SK-N-SH (cell line): ENCODE measurements around the gene ATG4B. TPM values are rescaled to one million over a fixed set of nuclear protein-coding genes. Genes with fewer than 3 reads are reported as not detected.

ENCODE experiments used
- CTCF ChIA-PET: fragments of 300-600, 350-600 bp; formaldehyde crosslinking; extraction: SDS; loops from one replicate; lab custom pipeline; 2021; lab: Yijun Ruan, JAX
- POLR2A ChIA-PET: fragments of 350-600 bp; sonication (Branson Sonifier 250); formaldehyde crosslinking; extraction: SDS; loops from one replicate; lab custom pipeline; 2020; ENCODE audit warnings: antibody characterized with exemption, inconsistent platforms; lab: Yijun Ruan, JAX
- DNase-seq: peaks from one replicate; pipeline ENCODE4 v3.0.0; 2012
- H2AFZ ChIP-seq: fragments of 200-600 bp; sonication (generic); 2 replicates; pipeline ENCODE4 v1.8.1; 2016; ENCODE audit warnings: antibody characterized with exemption, mild to moderate bottlenecking, low read depth
- H3F3A ChIP-seq: fragments of 200-600 bp; sonication (generic); replicated peaks from 2 replicates; pipeline ENCODE3; 2016; ENCODE audit warnings: antibody characterized with exemption, mild to moderate bottlenecking; ENCODE audit not compliant: insufficient read depth
- H3K27ac ChIP-seq, 2 experiments: fragments of 200-500 bp in 1 of 2; fragments of 200-600 bp in 1 of 2; sonication (Bioruptor generic) in 1 of 2; sonication (generic), shearing (Covaris generic) in 1 of 2; 2 replicates each; pipeline versions ENCODE4 v1.5.1 to v1.6.1; 2014 to 2016; ENCODE audit warnings: low read depth in 2 of 2, inconsistent platforms in 1 of 2, low read length in 1 of 2, mild to moderate bottlenecking in 1 of 2, mixed read lengths in 1 of 2
- H3K27me3 ChIP-seq: fragments of 200-600 bp; sonication (generic), shearing (Covaris generic); 2 replicates; pipeline ENCODE4 v1.6.1; 2016; ENCODE audit warnings: mixed run types; ENCODE audit not compliant: insufficient read depth
- H3K36me3 ChIP-seq, 2 experiments: fragments of 200-500 bp in 1 of 2; fragments of 200-600 bp in 1 of 2; sonication (Bioruptor generic) in 1 of 2; sonication (generic) in 1 of 2; replicated peaks in 1 of 2; 2 replicates each; pipeline versions ENCODE3 to v1.5.1; 2014 to 2016; ENCODE audit warnings: low read length in 1 of 2, mild to moderate bottlenecking in 1 of 2; ENCODE audit not compliant: insufficient read depth in 2 of 2, control insufficient read depth in 1 of 2
- H3K4me1 ChIP-seq, 2 experiments: fragments of 200-500 bp in 1 of 2; fragments of 200-600 bp in 1 of 2; sonication (Bioruptor generic) in 1 of 2; sonication (generic), shearing (Covaris generic) in 1 of 2; 2 replicates each; pipeline versions ENCODE4 v1.5.1 to v1.6.1; 2014 to 2016; ENCODE audit warnings: low read depth in 1 of 2, low read length in 1 of 2, mixed run types in 1 of 2; ENCODE audit not compliant: insufficient read depth in 2 of 2, control insufficient read depth in 1 of 2
- H3K4me2 ChIP-seq: fragments of 200-600 bp; sonication (generic), shearing (Covaris generic); 2 replicates; pipeline ENCODE4 v1.6.1; 2017; ENCODE audit warnings: mixed run types
- H3K4me3 ChIP-seq, 2 experiments: fragments of 200-500 bp in 1 of 2; fragments of 200-600 bp in 1 of 2; sonication (Bioruptor generic) in 1 of 2; sonication (generic), shearing (Covaris generic) in 1 of 2; 2 replicates each; pipeline versions ENCODE4 v1.5.1 to v1.8.1; 2014 to 2016; ENCODE audit warnings: low read depth in 2 of 2, inconsistent platforms in 1 of 2, low read length in 1 of 2, mild to moderate bottlenecking in 1 of 2, mixed read lengths in 1 of 2, moderate library complexity in 1 of 2
- H3K79me2 ChIP-seq: fragments of 200-600 bp; sonication (generic); 2 replicates; pipeline ENCODE4 v1.8.1; 2017; ENCODE audit warnings: mild to moderate bottlenecking; ENCODE audit not compliant: insufficient read depth
- H3K9ac ChIP-seq: fragments of 200-600 bp; sonication (generic); 2 replicates; pipeline ENCODE4 v1.6.1; 2017; ENCODE audit warnings: mixed run types
- H3K9me2 ChIP-seq: fragments of 200-600 bp; sonication (generic); 2 replicates; pipeline ENCODE4 v1.6.1; 2017; ENCODE audit warnings: mixed run types
- H3K9me3 ChIP-seq: fragments of 200-600 bp; sonication (generic); 2 replicates; pipeline ENCODE4 v1.6.1; 2017; ENCODE audit warnings: mixed run types, mild to moderate bottlenecking, moderate library complexity
- H4K20me1 ChIP-seq: fragments of 200-600 bp; sonication (generic); 2 replicates; pipeline ENCODE4 v1.6.1; 2017; ENCODE audit warnings: mild to moderate bottlenecking, mixed run types; ENCODE audit not compliant: insufficient read depth
- CHD2 ChIP-seq: fragments of 150-350 bp; IDR thresholded peaks from 2 replicates; pipeline ENCODE4 v1.6.1; 2018; ENCODE audit warnings: low read length; ENCODE audit not compliant: partially characterized antibody
- EP300 ChIP-seq, 2 experiments: IDR thresholded peaks; 2 replicates each; pipeline versions ENCODE4 v1.4.0 to v1.6.1; 2012; ENCODE audit warnings: borderline replicate concordance in 1 of 2, low read depth in 1 of 2, low read length in 1 of 2
- EZH2phosphoT487 ChIP-seq: fragments of 200-600 bp; sonication (generic); IDR thresholded peaks from 2 replicates; pipeline ENCODE4 v1.6.1; 2017; ENCODE audit warnings: low read depth, mixed run types, mild to moderate bottlenecking, antibody characterized with exemption, moderate library complexity, borderline replicate concordance
- FOXM1 ChIP-seq: IDR thresholded peaks from 2 replicates; pipeline ENCODE4 v1.4.0; 2012; ENCODE audit warnings: low read depth, mild to moderate bottlenecking
- GATA2 ChIP-seq: sonication (generic); formaldehyde crosslinking; IDR thresholded peaks from 2 replicates; pipeline ENCODE4 v1.5.0; 2020; ENCODE audit warnings: mild to moderate bottlenecking, missing genetic modification reagents
- IRF3 ChIP-seq: fragments of 150-350 bp; IDR thresholded peaks from 2 replicates; pipeline ENCODE4 v1.6.1; 2016; ENCODE audit warnings: mild to moderate bottlenecking, low read depth, low read length
- JUND ChIP-seq: IDR thresholded peaks from 2 replicates; pipeline ENCODE4 v1.4.0; 2012
- MXI1 ChIP-seq: IDR thresholded peaks from 2 replicates; pipeline ENCODE4 v1.6.1; 2012; ENCODE audit warnings: mild to moderate bottlenecking, low read depth, low read length, improper control_type of control experiment
- PBX3 ChIP-seq: IDR thresholded peaks from 2 replicates; pipeline ENCODE4; 2012
- POLR2AphosphoS5 ChIP-seq: IDR thresholded peaks from 2 replicates; pipeline ENCODE4 v1.6.1; 2012; ENCODE audit warnings: low read depth, low read length
- RCOR1 ChIP-seq: fragments of 150-350 bp; IDR thresholded peaks from 2 replicates; pipeline ENCODE4 v1.6.1; 2017; ENCODE audit warnings: antibody characterized with exemption, low read length
- RFX5 ChIP-seq: IDR thresholded peaks from 2 replicates; pipeline ENCODE4 v1.6.1; 2012; ENCODE audit warnings: mild to moderate bottlenecking, improper control_type of control experiment, low read length
- RXRA ChIP-seq: IDR thresholded peaks from 2 replicates; pipeline ENCODE4 v1.4.0; 2012; ENCODE audit warnings: low read depth, mild to moderate bottlenecking, borderline replicate concordance
- TAF1 ChIP-seq: IDR thresholded peaks from 2 replicates; pipeline ENCODE4 v1.6.1; 2012; ENCODE audit warnings: low read depth, mild to moderate bottlenecking, low read length, moderate library complexity, borderline replicate concordance
- TCF12 ChIP-seq: IDR thresholded peaks from 2 replicates; pipeline ENCODE4 v1.4.0; 2012
- TEAD4 ChIP-seq: IDR thresholded peaks from 2 replicates; pipeline ENCODE4 v1.4.0; 2012; ENCODE audit warnings: mild to moderate bottlenecking, borderline replicate concordance; ENCODE audit not compliant: insufficient read depth
- YY1 ChIP-seq: IDR thresholded peaks from 2 replicates; pipeline ENCODE4 v1.4.0; 2012; ENCODE audit warnings: low read depth, mild to moderate bottlenecking
- WGBS: methylation state at CpG from one replicate; pipeline ENCODE4 v1.1.6; 2017; ENCODE audit warnings: low lambda C conversion rate; 5-methylcytosine and 5-hydroxymethylcytosine counted together
- polyA plus RNA-seq, 3 experiments: library from polyadenylated mRNA; depleted of rRNA; stranded (reverse); fragments of >200 nt; gene quantifications; 2 replicates each; pipeline ENCODE4 v1.2.3, GENCODE V29; 2012
- TF ChIP-seq, protein P1 (sequence below): IDR thresholded peaks from 2 replicates; pipeline ENCODE4 v1.4.0; 2012; ENCODE audit warnings: low read depth, borderline replicate concordance
- TF ChIP-seq, protein P2 (sequence below): IDR thresholded peaks from 2 replicates; pipeline ENCODE4 v1.6.1; 2012; ENCODE audit warnings: mild to moderate bottlenecking, low read depth, low read length, moderate library complexity
- TF ChIP-seq, protein P3 (sequence below): IDR thresholded peaks from 2 replicates; pipeline ENCODE4 v1.4.0; 2012; ENCODE audit warnings: low read depth

Gene ATG4B
- polyA plus RNA-seq, 1 of the 3 experiments (the other 2 are of a cell fraction), result 107 TPM

GRCh38 chr2:241597561-241597960 lies 39.9 kb upstream of the ATG4B start:
- H3K9ac ChIP-seq, result no peak overlapping the region
- no peak for TF ChIP-seq RFX5
- TF ChIP-seq, protein P1, sequence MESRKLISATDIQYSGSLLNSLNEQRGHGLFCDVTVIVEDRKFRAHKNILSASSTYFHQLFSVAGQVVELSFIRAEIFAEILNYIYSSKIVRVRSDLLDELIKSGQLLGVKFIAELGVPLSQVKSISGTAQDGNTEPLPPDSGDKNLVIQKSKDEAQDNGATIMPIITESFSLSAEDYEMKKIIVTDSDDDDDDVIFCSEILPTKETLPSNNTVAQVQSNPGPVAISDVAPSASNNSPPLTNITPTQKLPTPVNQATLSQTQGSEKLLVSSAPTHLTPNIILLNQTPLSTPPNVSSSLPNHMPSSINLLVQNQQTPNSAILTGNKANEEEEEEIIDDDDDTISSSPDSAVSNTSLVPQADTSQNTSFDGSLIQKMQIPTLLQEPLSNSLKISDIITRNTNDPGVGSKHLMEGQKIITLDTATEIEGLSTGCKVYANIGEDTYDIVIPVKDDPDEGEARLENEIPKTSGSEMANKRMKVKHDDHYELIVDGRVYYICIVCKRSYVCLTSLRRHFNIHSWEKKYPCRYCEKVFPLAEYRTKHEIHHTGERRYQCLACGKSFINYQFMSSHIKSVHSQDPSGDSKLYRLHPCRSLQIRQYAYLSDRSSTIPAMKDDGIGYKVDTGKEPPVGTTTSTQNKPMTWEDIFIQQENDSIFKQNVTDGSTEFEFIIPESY, result no peak
- ChIA-PET POLR2A (no interaction called here), CTCF (interaction anchor here (1.1 to 2.8 kb wide), 4 partner anchors 18 to 55 kb away, joined by 4 to 10 read pairs (median 4); no protein-coding TSS in a partner anchor)
- peaks cover 15 to 33% of the 10 kb centered on the region in 2 experiments for H3K36me3 ChIP-seq
- H3K9me2 ChIP-seq, result no peaks in the 10 kb centered on the region
- H3K27me3 ChIP-seq, result no peaks in the 10 kb centered on the region
- H3K4me2 ChIP-seq, result no peak overlapping the region
- no peak overlapping the region for H2AFZ ChIP-seq
- no peak for DNase-seq
- no peaks in the 10 kb centered on the region for H4K20me1 ChIP-seq
- no peaks in the 10 kb centered on the region for H3K4me1 ChIP-seq
- no peak overlapping the region for H3K4me3 ChIP-seq
- WGBS, result 98% methylated on average over 6 of the region's 6 CpGs
- H3K27ac ChIP-seq, result no peak overlapping the region
- no peaks in the 10 kb centered on the region for H3K9me3 ChIP-seq
- H3F3A ChIP-seq, result no peaks in the 10 kb centered on the region
- H3K79me2 ChIP-seq, result no peaks in the 10 kb centered on the region; the same call in none of the 2 replicates

GRCh38 chr2:241598061-241598460 lies 39.4 kb upstream of the ATG4B start:
- H3K4me3 ChIP-seq, result no peak overlapping the region
- no peak for DNase-seq
- no peak overlapping the region for H2AFZ ChIP-seq
- H3K27me3 ChIP-seq, result no peaks in the 10 kb centered on the region
- no peaks in the 10 kb centered on the region for H3K9me2 ChIP-seq
- no peaks in the 10 kb centered on the region for H3K4me1 ChIP-seq
- H3K9ac ChIP-seq, result no peak overlapping the region
- H3K27ac ChIP-seq, result no peak overlapping the region
- CTCF ChIA-PET, result interaction anchor here (0.8 to 2.8 kb wide), 10 partner anchors 11 to 65 kb away, joined by 3 to 10 read pairs (median 4); no protein-coding TSS in a partner anchor
- no peaks in the 10 kb centered on the region for H4K20me1 ChIP-seq
- no peaks in the 10 kb centered on the region for H3K9me3 ChIP-seq
- no peaks in the 10 kb centered on the region for H3F3A ChIP-seq
- WGBS, result 97% methylated on average over 5 of the region's 5 CpGs
- no peaks in the 10 kb centered on the region; the same call in none of the 2 replicates for H3K79me2 ChIP-seq
- H3K4me2 ChIP-seq, result no peak overlapping the region
- TF ChIP-seq RCOR1, result no peak
- TF ChIP-seq JUND, result no peak
- TF ChIP-seq GATA2 (CRISPR knock-in tag), result no peak
- TF ChIP-seq, protein P2, sequence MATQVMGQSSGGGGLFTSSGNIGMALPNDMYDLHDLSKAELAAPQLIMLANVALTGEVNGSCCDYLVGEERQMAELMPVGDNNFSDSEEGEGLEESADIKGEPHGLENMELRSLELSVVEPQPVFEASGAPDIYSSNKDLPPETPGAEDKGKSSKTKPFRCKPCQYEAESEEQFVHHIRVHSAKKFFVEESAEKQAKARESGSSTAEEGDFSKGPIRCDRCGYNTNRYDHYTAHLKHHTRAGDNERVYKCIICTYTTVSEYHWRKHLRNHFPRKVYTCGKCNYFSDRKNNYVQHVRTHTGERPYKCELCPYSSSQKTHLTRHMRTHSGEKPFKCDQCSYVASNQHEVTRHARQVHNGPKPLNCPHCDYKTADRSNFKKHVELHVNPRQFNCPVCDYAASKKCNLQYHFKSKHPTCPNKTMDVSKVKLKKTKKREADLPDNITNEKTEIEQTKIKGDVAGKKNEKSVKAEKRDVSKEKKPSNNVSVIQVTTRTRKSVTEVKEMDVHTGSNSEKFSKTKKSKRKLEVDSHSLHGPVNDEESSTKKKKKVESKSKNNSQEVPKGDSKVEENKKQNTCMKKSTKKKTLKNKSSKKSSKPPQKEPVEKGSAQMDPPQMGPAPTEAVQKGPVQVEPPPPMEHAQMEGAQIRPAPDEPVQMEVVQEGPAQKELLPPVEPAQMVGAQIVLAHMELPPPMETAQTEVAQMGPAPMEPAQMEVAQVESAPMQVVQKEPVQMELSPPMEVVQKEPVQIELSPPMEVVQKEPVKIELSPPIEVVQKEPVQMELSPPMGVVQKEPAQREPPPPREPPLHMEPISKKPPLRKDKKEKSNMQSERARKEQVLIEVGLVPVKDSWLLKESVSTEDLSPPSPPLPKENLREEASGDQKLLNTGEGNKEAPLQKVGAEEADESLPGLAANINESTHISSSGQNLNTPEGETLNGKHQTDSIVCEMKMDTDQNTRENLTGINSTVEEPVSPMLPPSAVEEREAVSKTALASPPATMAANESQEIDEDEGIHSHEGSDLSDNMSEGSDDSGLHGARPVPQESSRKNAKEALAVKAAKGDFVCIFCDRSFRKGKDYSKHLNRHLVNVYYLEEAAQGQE, result no peak
- TF ChIP-seq IRF3, result no peak
- TF ChIP-seq EZH2phosphoT487, result no peak
- TF ChIP-seq TEAD4, result no peak
- no peak for TF ChIP-seq RFX5
- TF ChIP-seq CHD2, result no peak
- TF ChIP-seq PBX3, result no peak
- no peak for TF ChIP-seq TAF1
- no peak for TF ChIP-seq POLR2AphosphoS5
- TF ChIP-seq MXI1, result no peak
- no peak for TF ChIP-seq RXRA
- TF ChIP-seq EP300 (IDR thresholded peaks at IDR 0.05; ENCODE audit: borderline replicate concordance in 1 of 2, low read depth in 1 of 2, low read length in 1 of 2), result no peak
- no peak for TF ChIP-seq FOXM1
- TF ChIP-seq, protein P3, sequence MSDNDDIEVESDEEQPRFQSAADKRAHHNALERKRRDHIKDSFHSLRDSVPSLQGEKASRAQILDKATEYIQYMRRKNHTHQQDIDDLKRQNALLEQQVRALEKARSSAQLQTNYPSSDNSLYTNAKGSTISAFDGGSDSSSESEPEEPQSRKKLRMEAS, result no peak
- TF ChIP-seq YY1, result no peak
- TF ChIP-seq TCF12, result no peak
- POLR2A ChIA-PET, result no interaction called here
- H3K36me3 ChIP-seq, result peaks cover 18 to 34% of the 10 kb centered on the region in 2 experiments
